RWPE1 (cell line): ENCODE data around the gene FAM120AOS.

Experiments used
- CTCF ChIA-PET: fragments of 350-600 bp; sonication (Branson Sonifier 250); formaldehyde crosslinking; extraction: SDS; loops from one replicate; lab custom pipeline; 2021; lab: Yijun Ruan, JAX
- POLR2A ChIA-PET: fragments of 400-600 bp; formaldehyde crosslinking; extraction: SDS; loops from one replicate; lab custom pipeline; 2020; ENCODE audit warnings: antibody characterized with exemption; ENCODE audit not compliant: low non-redundant PET; lab: Yijun Ruan, JAX
- DNase-seq: peaks from one replicate; pipeline ENCODE4 v3.0.0; 2012; ENCODE audit warnings: low spot score
- H3K27ac ChIP-seq: fragments of 450-650 bp; 2 replicates; pipeline ENCODE4 v1.5.1; 2017
- CTCF ChIP-seq: fragments of 450-650 bp; conservative IDR thresholded peaks from 2 replicates; pipeline ENCODE4 v1.5.1; 2017; ENCODE audit warnings: low read depth, mild to moderate bottlenecking

FAM120AOS gene

GRCh38 chr9:93471124-93471523, 17.7 kb upstream of the FAM120AOS start:
- DNase-seq, result peak; percentile 54
- ChIA-PET CTCF (no interaction called here), POLR2A (no interaction called here)
- TF ChIP-seq CTCF, result no peak
- H3K27ac ChIP-seq, result no peak overlapping the region

GRCh38 chr9:93470391-93470790, 17.0 kb upstream of the FAM120AOS start:
- no peak for DNase-seq
- POLR2A ChIA-PET, result no interaction called here
- no peak overlapping the region for H3K27ac ChIP-seq
- CTCF ChIA-PET, result interaction anchor here (0.6 kb wide), 1 partner anchor 241 kb away, joined by 4 read pairs; no protein-coding TSS in a partner anchor
- no peak for TF ChIP-seq CTCF

DNA sequence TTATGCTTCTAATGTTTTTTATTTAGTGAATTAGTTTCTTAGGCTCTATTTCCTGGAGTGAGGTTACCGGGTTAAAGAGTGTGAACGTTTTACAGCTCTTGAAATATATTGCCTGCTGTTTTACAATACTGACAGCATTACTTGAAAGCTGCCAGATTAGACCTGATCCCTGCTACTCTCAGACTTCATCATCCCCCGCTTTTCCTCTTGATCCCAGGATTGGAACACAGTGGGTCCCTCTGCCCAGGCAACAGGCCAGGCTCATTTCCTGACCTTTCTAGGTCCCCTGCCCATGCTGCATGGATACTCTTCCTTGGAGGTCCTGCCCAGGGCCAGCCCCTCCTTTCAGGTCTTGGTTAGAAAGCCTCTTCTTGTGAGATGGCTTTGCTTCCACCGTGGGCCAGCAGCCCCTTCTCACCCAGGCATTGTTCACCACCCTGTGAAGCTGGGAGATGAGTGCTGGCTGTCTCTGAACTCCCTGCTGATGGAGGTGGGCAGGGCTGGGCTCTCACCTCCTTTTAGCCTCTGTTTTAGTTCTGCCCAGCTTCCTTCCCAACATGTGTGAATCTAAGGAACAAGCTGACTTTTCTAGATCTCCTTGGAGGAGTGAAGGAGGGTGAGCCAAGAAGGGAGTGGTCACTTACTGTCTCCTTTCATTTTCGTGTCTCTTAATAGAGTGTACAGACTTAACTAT, 15.5 kb upstream of the FAM120AOS start:
- peak overlapping the region; percentile 77 for H3K27ac ChIP-seq
- ChIA-PET CTCF (interaction anchor here (0.6 to 1.2 kb wide), 4 partner anchors 15 to 1299 kb away, joined by 3 to 10 read pairs (median 7); no protein-coding TSS in a partner anchor), POLR2A (no interaction called here)
- peak; percentile 38 for DNase-seq
- TF ChIP-seq CTCF, result no peak

GRCh38 chr9:93467462-93467861, 14.1 kb upstream of the FAM120AOS start:
- CTCF ChIA-PET, result no interaction called here

DNA sequence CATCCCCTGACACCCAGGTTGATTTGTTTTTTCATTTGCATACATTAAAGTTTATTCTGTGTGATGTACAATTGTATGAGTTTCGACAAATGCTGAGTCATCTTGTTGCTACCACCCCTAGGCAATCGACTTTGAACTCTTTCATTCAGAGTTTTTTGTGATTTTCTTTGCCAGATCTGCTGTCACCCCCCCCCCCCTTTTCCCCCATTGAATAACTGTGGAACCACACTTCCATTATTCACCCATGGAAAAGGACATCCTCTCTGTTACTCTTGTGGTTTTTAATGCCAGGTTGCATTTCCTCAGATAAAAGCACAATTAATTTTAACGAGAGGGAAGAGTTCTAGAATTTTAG, 13.7 kb upstream of the FAM120AOS start:
- DNase-seq, result peak; percentile 38
- ChIA-PET CTCF (no interaction called here), POLR2A (no interaction called here)
- no peak for TF ChIP-seq CTCF
- H3K27ac ChIP-seq, result peak overlapping the region; percentile 58

More at GRCh38 chr9:93467462-93467861, 14.1 kb upstream of the FAM120AOS start:
- POLR2A ChIA-PET, result no interaction called here
- DNase-seq, result no peak
- no peak for TF ChIP-seq CTCF
- H3K27ac ChIP-seq, result peak overlapping the region; percentile 58

DNA sequence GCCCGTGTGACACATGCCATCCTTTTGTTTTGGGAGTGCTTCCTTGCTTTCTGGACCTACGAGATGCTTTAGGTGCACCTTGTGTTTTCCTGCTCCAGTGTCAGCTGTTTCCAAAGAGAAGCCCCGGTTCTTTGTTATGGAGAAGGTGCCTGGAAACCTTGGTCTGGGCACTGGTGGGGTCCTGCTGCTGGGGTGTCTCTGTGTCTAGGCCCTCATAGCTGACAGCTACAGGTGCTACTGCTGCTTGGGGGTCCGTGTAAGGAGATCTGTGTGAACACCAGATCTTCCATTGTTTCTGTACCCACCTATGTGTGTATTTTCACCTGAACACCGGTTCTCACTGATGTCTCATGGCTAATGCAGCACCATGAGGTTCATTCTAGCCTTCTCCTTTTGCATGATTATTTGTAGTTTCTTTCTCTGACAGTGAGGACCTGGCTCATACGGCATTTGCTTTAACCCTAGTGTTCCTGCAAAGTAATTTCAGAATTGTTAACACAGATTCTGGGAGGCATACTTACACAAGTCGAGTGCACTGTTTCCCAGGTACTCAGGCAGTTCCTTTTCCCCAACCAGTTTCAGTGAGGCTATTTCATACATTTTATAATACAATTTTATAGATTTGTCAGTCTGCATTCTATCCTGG, 13.2 kb upstream of the FAM120AOS start:
- DNase-seq, result no peak
- no peak for TF ChIP-seq CTCF
- H3K27ac ChIP-seq, result peak overlapping the region; percentile 61
- CTCF ChIA-PET, result interaction anchor here (0.8 kb wide), 1 partner anchor 13 kb away, joined by 3 read pairs; the partner anchor contains the start of gene FAM120AOS
- POLR2A ChIA-PET, result no interaction called here
